Stimulated activated CD8-positive, alpha-beta memory T cell treated with anti-CD3 and anti-CD28 coated beads, Interleukin-12 subunit alpha, Interleukin-12 subunit beta, amount 100 ng/mL, for 4 hours (primary cell): ENCODE measurements around the gene TRAF3IP1.
"Not testable (repeated sequence)": the region's sequence is repeated elsewhere in the genome, so short reads cannot be mapped to it uniquely, and the experiment has no call there.

Experiments used
- DNase-seq: peaks from one replicate; pipeline ENCODE4 v3.0.0-alpha.2; 2020; ENCODE audit warnings: low read depth

The TRAF3IP1 gene

DNA sequence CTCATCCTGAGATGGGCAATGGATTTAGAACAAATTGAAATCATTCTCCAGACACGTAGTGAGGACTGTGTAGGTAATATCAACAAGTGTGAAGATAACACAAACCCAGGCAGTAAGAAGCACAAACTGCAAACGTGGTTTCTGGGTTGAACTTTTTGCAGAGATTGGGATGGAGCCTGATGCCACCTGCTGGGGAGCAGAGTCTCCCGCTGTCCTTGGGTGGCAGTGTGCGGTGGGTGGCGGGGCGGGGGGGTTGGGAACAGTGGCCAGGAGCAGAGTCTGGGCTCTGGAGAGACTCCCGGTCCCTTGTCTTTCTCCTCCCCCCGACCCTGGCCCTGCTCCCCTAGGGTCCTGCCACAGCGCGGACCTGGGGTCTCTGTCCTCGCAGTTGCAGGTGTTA is 19.5 kb downstream of the TRAF3IP1 start:
- no peak for DNase-seq

DNA sequence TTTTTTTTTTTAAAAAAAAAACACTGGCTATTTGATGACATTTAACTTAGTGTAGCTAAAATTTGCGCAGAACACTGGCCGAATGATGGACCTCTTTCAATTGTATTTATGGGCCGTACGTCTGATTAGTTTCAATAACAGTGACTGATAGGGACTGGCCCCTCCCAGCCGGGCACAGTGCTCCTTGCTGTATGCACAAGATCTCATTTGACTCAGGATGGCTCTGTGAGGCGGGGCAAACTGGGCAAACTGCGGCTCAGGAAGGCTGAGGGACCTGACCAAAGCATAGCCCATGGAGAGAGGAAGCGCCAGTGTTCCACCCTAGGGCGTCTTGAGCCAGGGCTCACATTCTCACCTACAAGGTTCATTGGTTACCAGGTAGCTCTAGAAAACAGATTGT is 21.2 kb downstream of the TRAF3IP1 start:
- no peak for DNase-seq

DNA sequence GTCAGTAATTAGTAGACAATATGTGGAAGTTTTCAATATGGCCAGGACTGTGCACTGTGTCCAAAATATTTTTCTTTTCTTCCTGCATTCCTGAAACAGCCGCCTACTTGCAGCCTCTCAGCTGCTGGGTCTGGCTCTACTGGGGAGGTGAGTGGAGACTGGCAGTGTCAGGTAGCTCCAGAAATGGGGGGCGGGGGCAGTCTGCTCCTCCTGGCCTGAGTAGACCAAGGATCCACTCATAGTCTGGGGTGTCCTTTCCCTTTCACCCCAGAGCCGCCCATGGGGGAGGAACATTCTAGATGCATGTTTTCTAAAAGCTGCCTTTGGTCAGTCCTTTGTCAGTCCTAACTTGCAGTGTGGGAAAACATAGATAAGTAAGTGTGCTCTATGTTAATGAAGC is 23.7 kb downstream of the TRAF3IP1 start:
- DNase-seq, result no peak

DNA sequence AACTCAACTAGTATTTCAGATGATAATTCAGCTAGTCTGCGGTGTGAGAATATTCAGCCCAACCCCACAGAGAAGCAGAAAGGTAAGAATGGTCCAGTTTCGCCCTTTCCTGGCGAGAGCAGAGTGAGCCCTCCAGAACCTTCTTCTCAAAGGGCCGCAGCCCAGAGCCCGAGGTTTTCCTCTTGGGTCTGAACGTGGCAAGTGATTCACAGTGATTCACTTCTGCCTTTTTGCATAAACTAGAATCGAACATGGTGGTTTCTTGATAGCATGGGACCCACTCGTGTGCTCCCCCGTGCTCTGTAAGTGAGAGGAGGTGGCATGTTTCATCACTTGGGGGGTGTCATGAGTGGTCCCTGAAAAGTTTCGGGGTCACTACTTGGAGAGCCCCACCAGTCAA is 24.2 kb downstream of the TRAF3IP1 start:
- no peak for DNase-seq

DNA sequence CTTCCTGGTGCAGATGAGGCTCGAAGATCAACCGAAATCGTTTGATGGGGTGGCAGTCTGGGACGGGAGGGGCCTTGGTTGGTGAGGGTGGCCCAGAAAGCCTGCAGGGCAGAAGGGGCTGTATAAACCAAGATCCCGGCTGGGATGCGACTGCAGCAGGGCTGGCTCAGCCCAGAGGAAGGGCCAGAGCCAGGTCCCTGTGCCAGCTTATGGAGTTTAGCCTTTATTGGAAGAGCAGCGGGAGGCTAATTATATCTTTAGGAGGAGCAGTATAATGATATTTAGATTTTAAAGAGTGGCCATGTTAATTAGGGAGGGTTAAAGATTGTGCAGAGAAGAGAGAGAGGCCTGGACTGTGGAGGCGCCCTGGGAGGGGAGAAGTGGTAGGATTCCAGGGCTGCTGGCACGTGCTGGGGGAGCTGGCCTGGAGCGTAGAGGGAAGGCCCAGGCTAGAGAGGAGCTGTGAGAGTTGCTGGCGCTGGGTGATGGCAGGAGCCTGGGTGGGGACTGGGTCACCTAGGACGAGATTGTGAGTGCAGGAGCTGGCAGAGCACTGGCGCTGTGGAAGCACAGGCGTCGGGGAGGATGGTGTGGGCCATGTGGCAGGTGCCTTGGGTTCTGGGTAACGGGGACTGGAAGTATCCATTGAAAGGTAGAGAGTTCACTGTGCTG is 25.1 kb downstream of the TRAF3IP1 start:
- DNase-seq, result no peak

DNA sequence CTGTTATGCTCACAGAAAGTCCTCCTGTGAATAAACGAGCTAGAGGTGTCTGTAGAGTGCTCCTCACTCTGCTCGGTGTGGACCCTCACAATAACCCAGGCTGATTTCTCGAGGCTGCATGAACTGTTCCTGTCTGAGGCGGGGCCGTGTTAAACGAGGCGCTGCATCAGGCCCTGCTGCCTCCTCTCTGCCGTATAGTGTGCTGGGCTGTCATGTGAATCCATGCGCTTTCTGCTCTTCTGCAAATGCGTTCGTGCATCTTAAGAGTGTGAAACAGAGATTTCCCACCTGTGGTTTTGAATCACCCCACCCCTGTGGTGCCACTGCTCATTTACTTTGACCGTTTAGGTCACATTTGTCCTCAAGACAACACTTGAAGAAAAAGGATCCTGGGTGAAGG is 26.2 kb downstream of the TRAF3IP1 start:
- no peak for DNase-seq

DNA sequence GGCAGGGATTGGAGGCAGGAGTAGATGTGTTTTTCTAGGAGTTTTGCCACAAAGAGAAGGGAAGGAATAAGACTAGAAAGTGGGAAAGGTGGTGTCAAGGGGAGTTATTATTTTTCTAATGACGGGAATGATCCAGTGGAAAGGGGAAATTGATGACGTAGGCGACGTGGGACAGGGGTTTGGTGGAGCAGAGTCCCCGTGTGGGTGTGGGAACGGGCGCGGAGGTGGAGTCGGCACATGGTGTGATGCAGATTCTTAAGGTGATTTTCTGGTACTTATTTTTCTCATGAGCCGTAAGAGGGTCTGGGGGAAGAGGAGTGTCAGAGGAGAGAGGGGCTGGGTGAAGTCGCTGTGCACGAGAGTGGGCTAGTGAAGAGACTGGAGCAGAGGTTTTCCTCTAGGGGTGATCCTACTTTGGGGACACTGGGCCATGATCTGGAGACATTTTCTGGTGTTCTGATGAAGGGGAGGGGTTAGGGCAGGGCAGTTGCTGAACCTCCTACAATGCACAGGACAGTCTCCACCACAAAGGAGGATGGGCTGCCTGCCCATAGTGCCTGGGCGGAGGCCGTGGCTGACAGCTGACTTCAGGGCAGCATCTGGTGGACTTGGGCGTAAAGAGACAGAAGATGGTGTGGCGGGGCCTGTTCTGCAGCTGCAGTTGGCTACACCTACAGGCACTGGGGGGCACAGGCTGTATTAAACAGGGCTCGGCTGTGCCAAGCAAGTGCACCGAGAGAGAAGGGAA is 30.0 kb downstream of the TRAF3IP1 start:
- no peak for DNase-seq

DNA sequence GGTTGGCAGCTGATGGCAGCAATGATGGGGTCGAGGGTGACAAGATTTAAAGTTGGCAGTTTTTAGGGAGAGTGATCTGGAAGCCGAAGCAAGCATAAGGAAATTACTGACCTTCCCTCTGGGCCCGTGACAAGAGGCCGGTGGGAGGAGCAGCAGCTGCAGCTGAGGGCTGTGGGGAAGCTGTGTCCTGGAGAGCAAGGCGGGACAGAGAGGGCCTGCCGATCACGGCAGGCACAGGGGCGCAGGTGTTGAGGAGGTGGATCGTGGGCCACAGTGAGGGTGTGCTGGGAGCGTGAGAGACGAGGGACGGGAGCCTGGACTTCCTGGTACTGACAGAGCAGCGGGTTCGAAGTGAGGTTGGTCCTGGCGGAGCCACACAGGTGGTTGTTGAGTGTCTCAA is 31.0 kb downstream of the TRAF3IP1 start:
- DNase-seq, result no peak

DNA sequence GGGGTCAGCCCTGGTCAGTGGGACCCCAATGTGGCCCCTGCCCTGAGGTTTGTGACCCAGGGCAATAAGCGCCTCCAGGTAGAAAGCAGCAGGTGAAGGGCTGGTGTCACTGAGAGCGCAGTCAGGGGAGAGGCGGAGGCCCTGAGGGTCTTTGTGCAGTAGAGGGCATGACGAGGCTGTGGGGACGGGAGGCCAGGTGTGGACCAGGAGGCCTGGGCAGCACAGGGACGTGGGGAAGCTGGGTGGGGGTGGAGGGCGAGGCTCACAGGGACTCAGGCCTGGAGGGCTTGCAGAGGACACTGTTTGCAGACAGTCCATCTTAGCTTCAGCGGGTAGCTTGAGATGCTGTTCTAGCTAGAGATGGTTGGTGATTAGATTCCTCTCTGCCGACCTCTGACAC is 32.0 kb downstream of the TRAF3IP1 start:
- DNase-seq, result no peak

DNA sequence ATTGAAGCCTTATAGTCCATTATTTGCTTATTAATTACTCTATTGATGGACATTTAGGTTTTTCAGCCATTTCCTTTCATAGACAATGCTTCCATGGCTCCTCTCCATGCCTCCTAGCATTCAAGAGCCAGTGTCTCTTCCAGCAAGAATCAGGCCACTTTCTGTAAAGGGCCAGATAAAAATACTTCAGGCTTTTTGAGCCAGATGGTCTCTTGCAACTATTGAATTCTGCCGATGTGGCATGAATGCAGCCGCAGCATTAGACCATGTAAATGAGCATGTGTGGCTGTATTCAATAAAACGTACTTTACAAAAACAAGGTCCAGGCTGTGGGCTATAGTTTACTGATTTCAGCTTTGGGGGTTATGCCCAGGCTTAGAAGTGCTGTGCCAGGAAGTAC is 38.5 kb downstream of the TRAF3IP1 start:
- no peak for DNase-seq

DNA sequence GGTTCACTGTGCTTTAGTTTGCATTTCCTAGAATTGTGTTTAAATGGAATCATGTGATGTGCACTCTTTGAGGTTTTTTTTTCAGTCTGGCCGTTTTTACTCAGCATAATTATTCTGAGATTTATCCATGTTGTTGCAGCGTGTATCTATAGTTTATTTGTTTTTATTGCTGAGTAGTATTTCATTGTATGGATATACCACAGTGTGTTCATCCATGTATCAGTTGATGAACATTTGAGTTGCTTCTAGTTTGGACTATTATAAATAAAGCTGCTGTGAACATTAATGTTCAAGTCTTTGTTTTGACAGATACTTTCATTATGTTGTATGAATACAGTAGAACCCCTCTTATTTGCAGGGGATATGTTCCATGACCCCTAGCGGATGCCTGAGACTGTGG is 39.1 kb downstream of the TRAF3IP1 start:
- DNase-seq, result no peak

DNA sequence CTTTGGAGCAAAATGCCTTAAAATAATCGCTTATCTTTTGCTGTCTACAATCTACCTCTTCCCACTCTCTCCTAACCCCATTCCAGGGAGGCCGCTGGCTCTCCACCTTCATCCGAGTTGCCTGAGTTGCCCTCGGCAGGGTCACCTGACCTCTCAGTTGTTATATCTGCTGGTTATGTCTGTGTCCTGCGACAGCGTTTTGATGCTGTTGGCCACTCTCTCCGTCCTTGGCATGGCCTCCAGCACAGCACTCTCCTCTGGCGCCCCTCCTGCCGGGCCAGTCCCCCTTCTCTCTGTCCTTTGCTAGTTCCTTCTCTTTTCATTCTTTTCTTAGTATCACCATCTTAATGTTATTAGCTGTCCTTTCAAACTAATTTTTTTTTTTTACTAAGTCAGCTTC is 41.6 kb downstream of the TRAF3IP1 start:
- no peak for DNase-seq

DNA sequence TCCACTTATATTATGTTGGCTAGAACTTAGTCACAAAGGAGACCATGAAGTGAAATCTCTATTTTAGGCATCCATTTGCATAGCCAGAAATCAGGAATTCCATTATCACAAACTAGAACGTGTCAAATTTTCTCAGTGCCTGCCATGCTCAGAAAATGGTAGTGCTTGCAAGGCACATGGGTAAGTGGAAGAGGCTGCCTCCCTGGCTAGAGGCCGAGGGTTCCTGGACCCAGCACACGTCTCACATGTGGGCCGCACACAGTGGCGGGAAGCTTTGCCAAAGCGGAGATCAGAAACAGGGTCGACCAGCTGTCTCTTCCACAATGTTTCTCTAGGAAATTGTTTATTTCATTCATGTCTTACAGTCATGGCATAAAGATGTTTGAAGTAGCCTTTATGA is 42.3 kb downstream of the TRAF3IP1 start:
- no peak for DNase-seq

DNA sequence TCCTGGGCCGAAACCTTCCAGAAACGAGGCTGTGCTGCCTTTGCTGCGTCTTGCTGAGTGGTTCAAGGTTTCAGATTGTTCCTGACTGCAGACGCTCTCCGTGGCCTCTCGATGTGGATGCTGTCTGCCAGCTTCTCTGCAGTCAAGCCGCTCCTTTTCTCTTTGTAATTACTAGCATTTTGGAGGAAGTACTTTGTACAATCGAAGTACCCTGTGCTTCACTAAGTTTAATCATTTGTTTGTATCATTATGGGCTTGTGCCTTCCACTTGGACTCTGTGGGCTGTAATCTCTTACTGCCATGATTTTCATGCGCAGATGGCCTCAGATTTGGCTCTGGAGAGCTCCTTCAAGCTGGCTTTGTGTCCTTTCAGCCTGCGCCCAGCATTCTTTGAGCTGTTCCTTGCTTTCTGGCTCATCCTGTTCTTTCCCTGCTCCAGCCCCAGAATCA is 49.3 kb downstream of the TRAF3IP1 start:
- DNase-seq, result no peak

DNA sequence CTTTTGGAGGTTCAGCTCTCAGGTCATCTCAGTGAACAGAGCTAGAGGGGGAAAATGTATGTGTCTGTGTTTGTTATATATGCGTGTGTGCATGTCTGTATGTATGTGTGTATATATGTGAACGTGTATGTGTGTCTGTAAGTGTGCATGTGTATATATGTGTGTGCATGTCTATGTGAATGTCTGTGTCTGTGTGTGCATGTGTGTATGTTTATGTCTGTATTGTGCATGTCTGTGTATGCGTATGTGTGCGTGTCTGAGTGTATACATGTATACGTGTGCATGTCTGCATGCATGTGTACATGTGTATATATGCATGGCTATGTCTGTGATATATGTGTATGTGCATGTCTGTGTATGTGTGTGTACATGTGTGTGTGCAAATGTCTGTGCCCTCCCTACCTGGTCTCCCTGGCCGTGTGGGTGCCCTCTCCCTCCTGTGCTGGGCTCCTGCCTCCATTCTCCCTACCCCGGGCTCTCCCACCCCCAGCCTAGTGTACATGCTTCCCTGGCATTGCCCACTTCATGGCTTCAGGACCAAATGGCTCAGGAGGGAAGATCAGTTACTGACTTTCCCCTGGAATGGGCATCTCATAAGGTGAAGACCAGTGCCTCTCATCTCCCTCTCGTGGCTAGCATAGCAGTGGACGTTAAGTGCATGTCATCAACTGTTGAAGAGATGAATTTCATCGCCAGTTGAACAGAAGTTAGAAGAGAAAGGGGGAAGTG is 49.9 kb downstream of the TRAF3IP1 start:
- DNase-seq, result no peak

DNA sequence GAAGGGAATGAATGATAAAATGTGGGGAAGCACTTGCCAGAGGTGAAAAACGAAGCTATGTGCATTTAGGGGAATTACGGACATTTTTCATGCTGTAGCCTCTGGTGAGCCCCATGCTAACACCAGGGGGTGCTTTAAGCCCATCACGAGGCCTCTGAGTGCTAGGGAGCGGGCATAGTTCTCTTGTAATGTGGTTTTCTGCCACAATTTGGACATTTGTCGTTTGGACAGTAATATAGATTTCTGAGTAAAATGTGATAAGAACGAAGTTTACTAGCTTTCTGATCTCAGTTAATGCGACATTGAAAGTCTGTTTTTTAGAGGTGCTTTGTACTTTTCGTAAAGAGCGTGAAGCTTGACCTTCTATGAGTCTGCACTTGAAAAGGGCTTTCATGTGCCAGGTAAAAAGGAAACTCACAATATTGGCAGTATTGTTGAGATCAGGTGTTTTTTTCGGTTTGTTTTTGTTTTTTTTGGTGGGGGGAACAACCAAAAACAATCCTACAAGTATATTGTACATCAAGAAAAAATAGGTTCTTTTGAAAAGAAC is 50.6 kb downstream of the TRAF3IP1 start:
- DNase-seq, result peak; percentile 31

DNA sequence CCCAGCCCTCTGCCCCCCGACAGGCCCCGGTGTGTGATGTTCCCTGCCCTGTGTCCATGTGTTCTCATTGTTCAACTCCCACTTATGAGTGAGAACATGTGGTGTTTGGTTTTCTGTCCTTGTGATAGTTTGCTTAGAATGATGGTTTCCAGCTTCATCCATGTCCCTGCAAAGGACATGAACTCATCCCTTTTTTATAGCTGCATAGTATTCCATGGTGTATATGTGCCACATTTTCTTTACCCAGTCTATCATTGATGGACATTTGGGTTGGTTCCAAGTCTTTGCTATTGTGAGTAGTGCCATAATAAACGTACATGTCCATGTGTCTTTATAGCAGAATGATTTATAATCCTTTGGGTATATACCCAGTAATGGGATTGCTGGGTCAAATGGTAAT is 52.0 kb downstream of the TRAF3IP1 start:
- DNase-seq, result not testable (repeated sequence)

DNA sequence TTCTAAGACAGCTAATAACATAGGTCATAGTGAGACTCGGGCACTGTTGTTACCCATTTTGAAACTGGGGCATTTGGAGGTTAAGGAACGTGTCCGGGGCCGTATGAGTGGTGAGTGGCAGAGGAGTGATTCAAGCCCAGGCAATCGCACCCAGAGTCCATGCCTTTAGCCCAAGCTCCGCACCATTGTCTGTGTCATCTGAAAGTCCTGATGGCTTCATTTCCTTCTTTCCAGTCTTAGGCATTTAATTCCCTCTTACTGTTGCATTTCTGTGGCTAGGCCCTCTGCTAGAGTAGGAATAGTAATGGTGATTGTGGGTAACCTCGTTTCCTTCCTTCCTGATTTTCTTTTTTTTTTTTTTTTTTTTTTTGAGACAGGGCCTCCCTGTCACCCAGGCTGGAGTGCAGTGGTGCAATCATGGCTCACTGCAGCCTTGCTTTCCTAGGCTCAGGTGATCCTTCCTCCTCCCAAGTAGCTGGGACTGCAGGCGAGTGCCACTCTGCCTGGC is 56.6 kb downstream of the TRAF3IP1 start:
- no peak for DNase-seq

DNA sequence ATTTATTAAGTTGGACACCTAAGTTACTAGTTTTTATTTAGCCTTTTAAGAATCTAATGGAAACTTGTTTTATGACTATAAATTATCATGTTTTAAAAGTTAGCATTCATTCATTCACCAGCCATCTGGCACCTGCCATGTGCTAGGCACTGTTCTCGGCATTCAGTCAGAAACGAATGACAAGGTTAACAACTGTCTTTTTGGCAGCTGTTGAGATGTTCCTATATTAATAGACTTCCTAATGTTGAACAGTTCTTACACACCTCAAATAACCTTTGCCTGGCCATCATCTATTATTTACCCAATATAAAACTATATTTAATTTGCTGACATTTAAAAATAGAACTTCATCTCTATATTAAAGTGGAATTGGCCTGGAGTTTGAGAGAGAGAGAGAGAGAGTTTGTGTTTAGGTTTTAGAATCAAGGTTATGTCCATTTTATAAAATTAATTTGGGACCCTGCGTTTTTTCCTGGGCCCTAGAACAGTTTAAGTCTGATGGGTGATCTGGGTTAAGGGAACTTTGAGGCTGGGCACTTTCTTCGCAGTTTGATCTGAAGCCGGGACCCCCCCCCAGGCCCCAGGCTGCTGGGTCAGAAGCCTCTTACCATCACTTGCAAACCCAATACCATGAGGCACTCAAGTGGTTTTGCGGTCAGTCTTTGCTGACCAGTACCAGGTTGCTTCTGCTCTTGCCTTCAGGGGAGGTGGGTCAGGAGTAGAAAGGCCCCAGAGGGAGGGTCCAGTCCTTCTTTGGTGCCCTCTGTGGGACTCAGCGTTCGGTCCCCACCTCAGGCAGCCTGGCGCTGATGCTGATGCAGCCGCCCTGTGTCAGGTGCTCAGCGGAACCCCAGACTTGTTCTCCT is 58.1 kb downstream of the TRAF3IP1 start:
- DNase-seq, result no peak

DNA sequence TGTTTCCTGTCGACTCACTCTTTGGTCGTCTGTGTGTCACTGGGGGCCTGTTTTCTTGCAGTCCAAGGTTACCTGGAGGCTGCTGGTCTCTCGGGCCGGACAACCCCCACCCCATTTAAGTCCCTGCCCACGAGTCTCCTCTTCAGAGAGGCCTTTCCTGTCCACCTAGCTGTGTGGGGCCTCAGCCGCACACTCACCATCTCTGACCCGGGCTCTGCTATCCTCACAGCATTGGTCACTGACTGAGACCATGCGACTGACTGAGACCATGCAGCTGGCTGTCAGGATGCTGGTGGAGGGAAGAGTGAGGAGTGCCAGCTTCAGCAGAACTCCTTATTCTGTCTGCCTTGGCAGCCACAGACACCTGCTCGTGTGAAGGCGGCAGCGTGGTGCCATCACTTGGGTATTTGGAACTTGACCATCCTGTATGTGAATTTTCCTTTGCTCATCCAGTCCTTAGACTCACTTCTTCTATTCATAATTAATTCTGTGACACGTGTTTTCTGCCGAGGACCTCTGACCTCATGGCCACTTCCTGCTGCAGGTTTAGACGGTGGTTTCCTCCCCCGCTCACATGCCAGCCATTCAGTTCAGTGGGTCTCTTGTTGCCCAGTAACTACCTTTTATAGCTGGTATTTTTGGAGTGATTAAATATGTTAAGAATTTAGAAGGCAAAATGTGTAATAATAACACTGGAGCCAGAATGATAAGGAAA is 58.9 kb downstream of the TRAF3IP1 start:
- peak; percentile 13 for DNase-seq

DNA sequence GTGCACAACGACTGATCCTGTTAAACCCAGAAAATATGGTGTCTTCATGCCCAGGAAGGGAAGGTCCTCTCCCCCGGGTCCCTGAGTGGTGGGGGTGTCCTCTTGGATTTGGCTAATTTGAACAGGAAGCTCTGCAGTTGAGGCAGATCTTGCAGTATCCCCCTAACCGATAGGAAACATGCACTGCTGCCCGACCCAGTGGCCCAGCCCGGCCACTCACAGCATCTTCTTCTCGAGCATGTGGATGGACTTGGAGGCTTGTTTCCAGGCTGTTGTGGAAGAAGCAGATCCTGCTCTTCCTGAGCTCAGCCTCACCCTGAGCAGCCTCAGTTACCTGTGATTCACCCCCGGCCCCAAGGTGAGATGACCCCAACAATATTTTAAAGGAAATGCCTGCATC is 60.0 kb downstream of the TRAF3IP1 start:
- DNase-seq, result no peak
